ENCODE measurements around the gene MAPK7.

The MAPK7 gene

GRCh38 chr17:19402171-19402570 is 23.9 kb downstream of the MAPK7 start:
- DNase-seq, result no peak

DNA sequence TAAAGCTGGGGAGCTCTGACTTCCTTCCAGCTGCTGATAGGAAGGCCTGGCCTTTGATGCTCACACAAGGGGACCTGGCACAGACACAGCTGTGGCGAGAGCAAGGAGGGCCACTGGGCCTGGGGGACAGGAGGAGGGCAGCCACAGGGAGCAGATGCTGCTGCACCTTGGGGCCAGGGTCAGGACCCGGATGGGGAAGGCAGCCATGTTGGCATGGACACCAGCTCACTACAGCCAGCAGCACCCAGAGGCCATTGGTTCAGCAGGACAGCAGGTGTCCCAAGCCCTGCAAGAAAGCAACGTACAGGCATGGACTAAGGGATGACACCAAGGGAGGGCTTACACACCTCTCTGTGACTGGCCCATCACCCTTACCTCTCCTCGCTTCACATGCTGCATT is 24.7 kb downstream of the MAPK7 start:
- no peak for DNase-seq

GRCh38 chr17:19404264-19404663 is 26.0 kb downstream of the MAPK7 start:
- no peak for DNase-seq

DNA sequence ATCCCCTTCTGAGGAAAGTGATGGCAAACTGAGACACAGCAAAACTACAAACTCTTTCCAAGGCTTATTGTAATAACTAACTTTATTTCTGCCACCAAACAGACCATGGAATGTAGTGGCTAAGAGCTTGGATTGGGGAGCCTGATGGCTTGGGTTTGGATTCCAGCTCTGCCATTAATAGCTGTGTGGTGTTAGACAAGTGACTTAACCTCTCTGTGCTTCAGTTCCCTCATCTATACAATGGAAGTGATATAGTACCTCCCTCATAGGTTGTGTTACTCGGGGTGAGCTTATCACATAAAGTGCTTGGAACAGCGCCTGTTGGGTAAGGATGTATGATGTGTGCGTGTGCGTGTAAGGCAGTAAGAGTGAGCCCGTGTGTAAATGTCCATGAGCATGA is 26.8 kb downstream of the MAPK7 start:
- DNase-seq, result no peak

DNA sequence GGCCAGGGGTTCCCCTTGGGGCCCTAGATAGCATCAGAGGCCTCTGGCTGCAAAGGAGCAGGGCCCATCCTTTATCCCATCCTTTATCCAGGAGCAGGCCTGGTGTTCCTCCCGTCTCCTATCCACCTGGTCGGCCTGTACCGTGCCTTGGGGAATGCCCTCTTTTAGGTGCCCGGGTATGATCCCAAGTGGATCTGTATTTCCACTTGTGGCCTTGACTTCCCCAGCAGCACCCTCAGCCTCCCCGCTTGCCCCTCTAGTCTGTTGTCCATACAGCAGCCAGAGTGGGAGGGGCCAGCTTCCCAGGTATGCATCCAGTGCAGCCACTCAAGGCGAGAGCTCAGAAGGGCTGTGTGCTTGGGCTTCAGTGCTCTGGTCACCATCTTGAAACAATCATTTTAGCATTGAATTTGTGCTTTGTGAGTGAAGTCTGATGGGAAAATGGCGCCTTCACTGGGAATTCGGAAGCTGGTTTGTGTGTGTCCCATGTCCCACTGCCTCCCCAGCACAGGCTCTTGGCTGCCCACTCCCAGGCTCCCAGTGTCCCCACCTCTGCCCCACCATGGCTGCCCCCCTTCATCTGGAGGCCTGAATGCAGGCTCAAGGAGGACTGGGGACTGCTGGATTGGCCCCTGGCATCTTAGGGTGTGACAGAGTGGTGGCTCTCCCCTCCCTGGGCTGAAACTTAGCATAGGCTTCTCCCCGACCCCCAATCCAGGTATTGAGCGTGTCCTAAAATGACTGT is 29.5 kb downstream of the MAPK7 start:
- DNase-seq, result no peak

DNA sequence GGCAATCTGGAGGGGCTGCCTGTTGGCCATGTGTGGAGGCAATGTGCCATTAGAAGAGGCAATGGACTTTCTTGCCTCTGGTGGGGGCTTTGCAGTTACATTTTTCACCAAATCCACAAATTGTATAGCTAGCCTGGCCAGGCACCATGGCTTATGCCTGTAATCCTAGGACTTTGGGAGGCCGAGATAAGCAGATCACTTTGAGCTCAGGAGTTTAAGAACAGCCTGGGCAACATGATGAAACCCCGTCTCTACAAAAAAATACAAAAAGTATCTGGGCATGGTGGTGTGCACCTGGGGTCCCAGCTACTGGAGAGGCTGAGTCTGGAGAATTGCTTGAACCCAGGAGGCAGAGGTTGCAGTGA is 30.0 kb downstream of the MAPK7 start:
- no peak for DNase-seq

- DNase-seq, result no peak
These were observed 30.8 kb downstream of the MAPK7 start for GRCh38 chr17:19409066-19409465.

DNA sequence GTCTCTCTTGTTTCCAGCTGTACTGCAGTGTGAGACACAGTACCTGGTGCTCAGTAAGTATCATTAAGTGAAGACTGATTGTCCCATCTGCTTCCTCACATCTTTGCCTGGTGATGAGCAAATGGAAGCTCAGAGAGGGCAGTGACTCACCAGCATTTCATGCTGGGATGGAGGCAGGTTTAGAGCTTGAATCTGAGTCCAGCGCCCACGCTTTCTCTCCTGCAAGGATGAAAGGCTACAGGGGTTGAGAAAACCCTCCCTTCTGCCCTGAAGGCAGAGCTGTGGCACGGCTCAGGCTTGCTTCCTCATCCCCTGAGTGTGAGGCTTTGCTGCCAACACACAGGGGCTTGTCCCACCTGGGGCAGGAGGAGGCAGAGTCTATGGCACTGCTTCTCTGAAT is 31.2 kb downstream of the MAPK7 start:
- DNase-seq, result no peak

GRCh38 chr17:19410091-19410490 is 31.8 kb downstream of the MAPK7 start:
- DNase-seq, result no peak

GRCh38 chr17:19410875-19411620 is 32.8 kb downstream of the MAPK7 start, which contains the start of gene RNF112:
TSS of gene RNF112 (plus strand) at chr17:19411232. CDS start at chr17:19411409, 177 bp downstream.
- DNase-seq, result no peak

GRCh38 chr17:19411631-19412030 is 33.3 kb downstream of the MAPK7 start:
- DNase-seq, result no peak

GRCh38 chr17:19412510-19412909 is 34.2 kb downstream of the MAPK7 start:
- no peak for DNase-seq

DNA sequence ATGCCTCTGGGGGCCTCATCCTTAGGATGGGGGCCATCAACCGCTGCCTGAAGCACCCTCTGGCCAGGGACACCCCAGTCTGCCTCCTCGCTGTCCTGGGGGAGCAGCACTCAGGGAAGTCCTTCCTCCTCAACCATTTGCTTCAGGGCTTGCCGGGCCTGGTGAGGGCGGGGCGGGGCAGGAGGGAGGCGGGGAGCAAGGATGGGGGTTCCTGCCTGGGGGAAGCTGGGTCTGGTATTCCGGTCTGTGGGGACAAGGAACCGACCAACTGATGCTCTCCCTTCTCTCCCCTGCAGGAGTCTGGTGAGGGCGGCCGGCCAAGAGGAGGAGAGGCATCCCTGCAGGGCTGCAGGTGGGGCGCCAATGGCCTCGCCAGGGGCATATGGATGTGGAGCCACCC is 34.7 kb downstream of the MAPK7 start:
- no peak for DNase-seq

- DNase-seq, result no peak
These were observed 35.5 kb downstream of the MAPK7 start for GRCh38 chr17:19413761-19414160.

DNA sequence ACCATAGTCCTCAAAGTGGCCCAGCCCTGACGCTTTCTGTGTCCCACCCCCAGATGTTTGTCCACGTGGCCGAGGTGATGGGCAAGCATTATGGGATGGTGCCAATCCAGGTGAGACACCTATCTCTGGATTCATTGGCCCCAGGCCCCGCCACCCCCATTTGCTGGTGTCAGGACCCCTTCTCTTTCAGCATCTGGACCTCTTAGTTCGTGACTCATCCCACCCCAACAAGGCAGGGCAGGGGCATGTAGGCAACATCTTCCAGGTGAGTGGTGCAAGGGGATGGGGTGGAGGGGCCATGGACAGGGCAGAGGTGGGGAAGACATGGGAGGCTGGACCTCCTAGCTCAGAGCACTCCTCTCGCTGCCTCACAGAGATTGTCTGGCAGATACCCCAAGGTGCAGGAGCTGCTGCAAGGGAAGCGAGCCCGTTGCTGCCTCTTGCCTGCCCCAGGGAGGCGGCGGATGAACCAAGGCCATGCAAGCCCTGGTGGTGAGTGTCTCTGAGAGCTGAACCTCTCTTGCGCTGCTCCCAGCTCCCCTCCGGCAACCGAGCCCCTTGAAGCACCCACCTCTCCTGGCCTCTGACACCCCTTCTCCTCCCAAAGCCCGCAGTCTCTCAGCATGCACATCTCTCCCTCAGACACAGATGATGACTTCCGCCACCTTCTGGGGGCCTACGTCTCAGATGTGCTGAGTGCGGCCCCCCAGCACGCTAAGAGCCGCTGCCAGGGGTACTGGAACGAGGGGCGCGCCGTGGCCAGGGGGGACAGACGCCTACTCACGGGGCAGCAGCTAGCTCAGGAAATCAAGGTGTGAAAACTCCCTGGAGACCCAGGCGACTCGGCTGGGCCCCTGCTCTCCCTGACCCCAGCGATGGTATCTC is 36.3 kb downstream of the MAPK7 start:
- DNase-seq, result no peak

GRCh38 chr17:19415311-19415710 is 37.0 kb downstream of the MAPK7 start:
- no peak for DNase-seq

DNA sequence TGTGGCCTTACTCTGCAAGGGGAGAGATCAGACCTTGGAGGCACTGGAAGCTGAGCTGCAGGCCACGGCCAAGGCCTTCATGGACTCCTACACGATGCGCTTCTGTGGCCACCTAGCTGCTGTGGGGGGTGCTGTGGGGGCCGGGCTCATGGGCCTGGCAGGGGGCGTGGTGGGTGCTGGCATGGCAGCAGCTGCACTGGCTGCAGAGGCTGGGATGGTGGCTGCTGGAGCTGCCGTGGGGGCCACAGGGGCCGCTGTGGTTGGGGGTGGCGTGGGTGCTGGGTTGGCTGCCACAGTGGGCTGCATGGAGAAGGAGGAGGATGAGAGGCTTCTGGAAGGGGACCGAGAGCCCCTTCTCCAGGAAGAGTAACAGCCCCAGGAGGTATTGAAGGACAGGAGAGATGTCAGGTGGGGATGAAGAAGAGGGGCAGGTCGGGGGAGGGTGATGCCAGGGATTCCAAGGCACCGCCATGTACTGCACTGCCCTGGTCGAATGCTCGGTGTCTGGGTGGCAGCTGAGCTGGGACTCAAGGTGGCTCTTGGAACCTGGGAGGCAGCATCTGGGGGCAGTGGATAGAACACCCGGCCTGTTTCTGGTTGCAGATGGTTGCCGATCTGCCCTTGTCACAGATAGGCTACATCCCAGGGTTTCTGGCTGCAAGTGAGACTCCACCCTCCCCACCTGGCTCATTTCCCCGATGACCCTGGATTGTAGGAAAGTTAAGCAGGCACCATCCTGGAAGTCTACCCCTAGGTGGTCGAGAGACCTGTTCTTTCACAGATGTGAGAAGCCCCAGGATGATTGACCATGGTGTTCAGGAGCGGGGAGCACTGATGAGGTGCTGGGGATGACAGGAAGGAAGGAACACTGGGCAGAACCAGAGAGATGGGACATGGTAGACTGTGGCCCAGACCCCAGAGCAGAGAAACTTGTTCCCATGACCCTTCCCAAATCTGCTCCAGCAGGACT is 37.8 kb downstream of the MAPK7 start:
- DNase-seq, result no peak

DNA sequence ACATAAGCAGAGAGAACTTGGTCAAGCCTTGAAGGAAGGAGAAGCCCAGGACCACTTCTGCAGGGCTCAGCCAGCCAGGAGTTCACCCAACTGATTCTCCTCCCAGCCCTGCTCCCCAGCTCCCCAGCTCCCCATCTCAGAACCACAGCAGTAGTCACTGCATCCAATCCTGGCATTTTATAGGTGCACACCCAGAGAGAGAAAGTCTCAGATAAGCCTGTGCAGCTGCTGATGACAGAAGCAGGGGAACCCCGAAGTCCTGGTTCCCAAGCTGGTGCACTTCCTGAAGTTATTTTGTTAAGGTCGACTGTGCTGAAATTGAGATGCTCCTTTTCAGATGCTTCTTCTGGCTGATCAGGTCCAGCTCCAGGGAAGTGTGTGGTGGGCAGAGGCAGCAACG is 39.3 kb downstream of the MAPK7 start:
- DNase-seq, result no peak

- DNase-seq, result peak in 1 of 2 experiments; percentile 43
These were observed 40.1 kb downstream of the MAPK7 start for GRCh38 chr17:19418251-19418992.

GRCh38 chr17:19421219-19421618 is 42.9 kb downstream of the MAPK7 start:
- DNase-seq, result no peak

GRCh38 chr17:19421926-19422325 is 43.6 kb downstream of the MAPK7 start:
- DNase-seq, result no peak

Data from AML-193 (cell line).